ENCODE results near the gene HAL. TPM values are rescaled to one million over a fixed set of nuclear protein-coding genes. Genes with fewer than 3 reads are reported as not detected.
"Not testable (repeated sequence)": the region's sequence is repeated elsewhere in the genome, so short reads cannot be mapped to it uniquely, and the experiment has no call there.

The HAL gene
- total RNA-seq, 1 donor from 2014 or later, result 2.5 TPM

- Mint-ChIP-seq H3K9me3 (no peaks in the 10 kb centered on the region), H3K36me3 (ENCODE audit: low read depth) (peaks cover 2% of the 10 kb centered on the region), H3K27me3 (no peaks in the 10 kb centered on the region), H3K27ac (no peak overlapping the region), H3K4me1 (no peaks in the 10 kb centered on the region), H3K4me3 (no peak overlapping the region)
- DNase-seq, result no peak
- no peak for ATAC-seq (ENCODE audit: low read depth)
- TF ChIP-seq CTCF (IDR thresholded peaks at IDR 0.05), result no peak
- intact Hi-C loops (cut with micrococcal nuclease), result no loop called here
- ChIA-PET CTCF (no interaction called here), POLR2A (interaction anchor here (0.7 to 1.0 kb wide), 2 partner anchors 18 to 35 kb away, joined by 3 to 4 read pairs; no protein-coding TSS in a partner anchor)
Measured at GRCh38 chr12:95972832-95973456, 23.2 kb downstream of the HAL start.

- Mint-ChIP-seq H3K9me3 (no peaks in the 10 kb centered on the region), H3K4me1 (no peaks in the 10 kb centered on the region), H3K4me3 (no peak overlapping the region), H3K36me3 (ENCODE audit: low read depth) (peaks cover 4% of the 10 kb centered on the region), H3K27me3 (no peaks in the 10 kb centered on the region), H3K27ac (no peak overlapping the region)
- ChIA-PET CTCF (no interaction called here), POLR2A (no interaction called here)
- no peak for DNase-seq
- TF ChIP-seq CTCF (IDR thresholded peaks at IDR 0.05), result no peak
- intact Hi-C loops (cut with micrococcal nuclease), result no loop called here
- ATAC-seq (ENCODE audit: low read depth), result no peak
Measured at GRCh38 chr12:95970905-95971304, 25.2 kb downstream of the HAL start.

- DNase-seq; H3K27me3 Mint-ChIP-seq; H3K4me1 Mint-ChIP-seq; H3K4me3 Mint-ChIP-seq; CTCF ChIA-PET; ATAC-seq (ENCODE audit: low read depth); H3K27ac Mint-ChIP-seq; POLR2A ChIA-PET; H3K9me3 Mint-ChIP-seq; H3K36me3 Mint-ChIP-seq (ENCODE audit: low read depth); intact Hi-C loops (cut with micrococcal nuclease): not testable (repeated sequence)
Measured at GRCh38 chr12:95969116-95969515, 27.0 kb downstream of the HAL start.

GRCh38 chr12:95967301-95967700, 28.8 kb downstream of the HAL start:
- ATAC-seq (ENCODE audit: low read depth) (no peak), DNase-seq (no peak)
- intact Hi-C loops (cut with micrococcal nuclease), result no loop called here
- ChIA-PET POLR2A (no interaction called here), CTCF (no interaction called here)
- Mint-ChIP-seq H3K9me3 (no peaks in the 10 kb centered on the region), H3K27ac (no peak overlapping the region), H3K4me1 (no peaks in the 10 kb centered on the region), H3K36me3 (ENCODE audit: low read depth) (peaks cover 4% of the 10 kb centered on the region), H3K27me3 (no peaks in the 10 kb centered on the region), H3K4me3 (no peak overlapping the region)
- TF ChIP-seq CTCF (IDR thresholded peaks at IDR 0.05), result no peak

- ChIA-PET POLR2A (no interaction called here), CTCF (interaction anchor here (1.1 kb wide), 1 partner anchor 47 kb away, joined by 4 read pairs; no protein-coding TSS in a partner anchor)
- H3K27me3 Mint-ChIP-seq, result no peaks in the 10 kb centered on the region
- no peak for TF ChIP-seq CTCF (IDR thresholded peaks at IDR 0.05)
- H3K27ac Mint-ChIP-seq, result no peak overlapping the region
- intact Hi-C loops (cut with micrococcal nuclease), result no loop called here
- H3K4me1 Mint-ChIP-seq, result no peaks in the 10 kb centered on the region
- H3K36me3 Mint-ChIP-seq (ENCODE audit: low read depth), result peaks cover 4% of the 10 kb centered on the region
- H3K9me3 Mint-ChIP-seq, result no peaks in the 10 kb centered on the region
- H3K4me3 Mint-ChIP-seq, result no peak overlapping the region
- ATAC-seq (ENCODE audit: low read depth), result no peak
- no peak for DNase-seq
Measured at GRCh38 chr12:95966287-95966870, 29.8 kb downstream of the HAL start.

Data from activated B cell treated with CpG ODN at 0.5 μM for 24 hours (primary cell).